HepG2 (cell line): Measurements from ENCODE around the gene GHRL. TPM values are rescaled to one million over a fixed set of nuclear protein-coding genes. Genes with fewer than 3 reads are reported as not detected.

Source experiments
- ARNT2 ChIP-seq: sonication (generic); formaldehyde crosslinking; IDR thresholded peaks from 2 replicates; pipeline ENCODE4 v1.8.0; 2022; ENCODE audit warnings: mild to moderate bottlenecking, low read depth, missing genetic modification reagents, moderate library complexity
- DR1 ChIP-seq: sonication (generic); formaldehyde crosslinking; IDR thresholded peaks from 2 replicates; pipeline ENCODE4 v1.8.0; 2021; ENCODE audit warnings: mild to moderate bottlenecking, missing genetic modification reagents, inconsistent platforms
- GABPA ChIP-seq, 2 experiments: IDR thresholded peaks; 2 replicates each; pipeline ENCODE4 v1.6.1; 2011 to 2016; ENCODE audit warnings: low read depth in 2 of 2, low read length in 1 of 2, missing biosample characterization in 1 of 2, missing genetic modification characterization in 1 of 2
- GATA4 ChIP-seq: sonication (generic); IDR thresholded peaks from 2 replicates; pipeline ENCODE4 v1.6.1; 2016; ENCODE audit warnings: antibody characterized with exemption, low read depth, borderline replicate concordance
- NFE2 ChIP-seq: sonication (generic); formaldehyde crosslinking; IDR thresholded peaks from 2 replicates; pipeline ENCODE4 v1.4.0; 2020; ENCODE audit warnings: missing genetic modification reagents
- NFYC ChIP-seq: IDR thresholded peaks from 2 replicates; pipeline ENCODE4 v1.6.1; 2016; ENCODE audit warnings: missing genetic modification reagents, missing compliant biosample characterization
- PRPF4 ChIP-seq: fragments of 200-400 bp; formaldehyde crosslinking; IDR thresholded peaks from 2 replicates; pipeline ENCODE4 v1.6.1; 2016; ENCODE audit warnings: low read length, low read depth; ENCODE audit not compliant: poor library complexity, severe bottlenecking
- PTBP1 ChIP-seq: fragments of 200-400 bp; formaldehyde crosslinking; IDR thresholded peaks from 2 replicates; pipeline ENCODE4 v1.6.1; 2018; ENCODE audit warnings: low read length, low read depth; ENCODE audit not compliant: poor library complexity, severe bottlenecking
- SSRP1 ChIP-seq: IDR thresholded peaks from 2 replicates; pipeline ENCODE4 v1.6.1; 2016; ENCODE audit warnings: control low read depth
- THYN1 ChIP-seq: sonication (generic); formaldehyde crosslinking; IDR thresholded peaks from 2 replicates; pipeline ENCODE4 v1.8.1; 2023; ENCODE audit warnings: low read depth, mild to moderate bottlenecking, moderate library complexity, missing genetic modification reagents, borderline replicate concordance
- TMF1 ChIP-seq: sonication (generic); formaldehyde crosslinking; IDR thresholded peaks from 2 replicates; pipeline ENCODE4 v1.8.1; 2022; ENCODE audit warnings: low read depth, missing genetic modification reagents
- ZFY ChIP-seq: sonication (generic); formaldehyde crosslinking; IDR thresholded peaks from 2 replicates; pipeline ENCODE4 v1.4.0; 2020; ENCODE audit warnings: missing genetic modification reagents
- ZNF253 ChIP-seq: sonication (generic); formaldehyde crosslinking; IDR thresholded peaks from 2 replicates; pipeline ENCODE4 v1.8.0; 2022; ENCODE audit warnings: mild to moderate bottlenecking, missing genetic modification reagents, borderline replicate concordance
- ZNF605 ChIP-seq: sonication (generic); formaldehyde crosslinking; IDR thresholded peaks from 2 replicates; pipeline ENCODE4 v1.8.0; 2022; ENCODE audit warnings: mild to moderate bottlenecking, missing genetic modification reagents
- ZNF841 ChIP-seq: sonication (generic); formaldehyde crosslinking; IDR thresholded peaks from 2 replicates; pipeline ENCODE4 v1.8.1; 2023; ENCODE audit warnings: missing genetic modification reagents, borderline replicate concordance
- ZNF878 ChIP-seq: sonication (generic); formaldehyde crosslinking; IDR thresholded peaks from 2 replicates; pipeline ENCODE4 v1.8.1; 2023; ENCODE audit warnings: mild to moderate bottlenecking, missing genetic modification reagents, moderate library complexity
- polyA plus RNA-seq, 8 experiments: library from polyadenylated mRNA; depleted of rRNA in 3 of 8; stranded (reverse) in 7 of 8; unstranded in 1 of 8; fragments of >200 nt; fragmentation: Illumina TruSeq in 4 of 8; extraction: Trizol in 4 of 8; gene quantifications; 2 replicates each; pipeline versions ENCODE4 v1.2.1 to v1.2.3, GENCODE V29; 2011 to 2016; ENCODE audit warnings: low read depth in 4 of 8, missing spikeins in 1 of 8, mixed read lengths in 1 of 8; ENCODE audit not compliant: insufficient read depth in 1 of 8
- total RNA-seq, 5 experiments: library from RNA; depleted of rRNA; stranded (reverse); fragments of >200 nt; fragmentation: Illumina TruSeq; extraction: Trizol; gene quantifications; 2 replicates each; pipeline ENCODE4 v1.2.3, GENCODE V29; 2016; ENCODE audit warnings: low read depth in 1 of 5
- TF ChIP-seq, protein P1 (sequence below): sonication (generic); formaldehyde crosslinking; IDR thresholded peaks from 2 replicates; pipeline ENCODE4 v1.4.0; 2020; ENCODE audit warnings: low read depth, mild to moderate bottlenecking, missing genetic modification reagents
- TF ChIP-seq, protein P2 (sequence below): sonication (generic); formaldehyde crosslinking; IDR thresholded peaks from 2 replicates; pipeline ENCODE4 v1.5.0; 2020; ENCODE audit warnings: missing genetic modification reagents
- TF ChIP-seq, protein P3 (sequence below): sonication (generic); formaldehyde crosslinking; IDR thresholded peaks from 2 replicates; pipeline ENCODE4 v1.8.0; 2022; ENCODE audit warnings: low read depth, missing genetic modification reagents
- TF ChIP-seq, protein P4 (sequence below): sonication (generic); formaldehyde crosslinking; IDR thresholded peaks from 2 replicates; pipeline ENCODE4 v1.8.0; 2022; ENCODE audit warnings: mild to moderate bottlenecking, missing genetic modification reagents, moderate library complexity
- TF ChIP-seq, protein P5 (sequence below): IDR thresholded peaks from 2 replicates; pipeline ENCODE4 v1.6.1; 2012; ENCODE audit warnings: low read depth, low read length, improper control_type of control experiment

Gene GHRL
- total and polyA plus RNA-seq, 2 of the 13 experiments (the other 11 are each of a cell fraction or from before 2014, with no cell fraction given): 0.09 TPM; not detected in 1

DNA sequence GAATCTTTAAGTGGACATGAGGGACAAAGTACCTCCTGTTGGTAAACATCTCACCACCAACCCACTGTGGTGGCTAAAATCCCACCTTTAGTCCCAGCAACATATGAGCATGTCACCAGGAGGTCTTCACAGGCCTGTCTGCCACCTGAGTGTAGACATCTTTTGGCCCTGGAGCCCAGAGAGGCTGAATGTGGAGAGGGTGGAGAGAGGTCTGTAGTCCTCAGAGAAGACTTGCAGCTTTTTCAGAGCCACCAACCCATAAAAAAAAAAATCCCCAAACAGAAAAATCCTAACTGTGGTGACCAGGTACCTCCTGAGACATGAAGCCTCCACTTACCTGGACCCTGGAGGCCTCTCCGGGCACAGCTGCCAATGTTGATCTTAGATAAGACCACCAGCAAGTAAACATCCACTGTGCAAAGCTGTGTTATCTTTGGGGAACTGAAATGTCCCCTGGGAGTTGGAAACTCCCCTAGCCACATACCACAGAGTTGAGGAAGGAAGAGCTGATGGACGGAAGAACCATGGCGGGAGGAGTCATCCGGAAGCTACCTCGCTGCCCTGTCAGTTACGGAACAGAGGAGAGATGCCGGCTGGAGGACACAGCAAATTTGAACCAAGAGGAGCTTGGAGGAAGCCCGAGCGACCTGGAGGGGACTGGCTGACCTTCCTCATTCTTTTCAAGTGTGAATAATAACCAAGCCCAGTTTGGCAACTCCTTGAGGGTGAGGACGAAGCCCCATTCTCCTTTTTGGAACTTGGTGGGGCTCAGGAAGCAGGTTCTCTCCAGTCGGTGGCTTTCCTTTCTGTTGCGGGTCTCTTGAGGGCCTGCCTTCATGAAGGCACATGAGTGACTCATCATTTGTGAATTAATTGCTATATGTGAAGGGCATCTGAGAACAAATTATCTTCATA lies at the start of gene GHRL (continued):
- TF ChIP-seq PTBP1 (no peak), NFYC (CRISPR knock-in tag) (no peak), DR1 (CRISPR knock-in tag) (no peak), ZNF605 (CRISPR knock-in tag) (0 out of 2 replicates have a peak, but pooled peaks have one; percentile 26), GABPA (IDR thresholded peaks at IDR 0.05; ENCODE audit: low read depth, low read length) (no peak), GABPA (CRISPR knock-in tag; IDR thresholded peaks at IDR 0.05; ENCODE audit: low read depth) (peak; percentile 70), ZNF253 (CRISPR knock-in tag) (no peak), THYN1 (CRISPR knock-in tag) (no peak), ARNT2 (CRISPR knock-in tag) (no peak), TMF1 (no peak), PRPF4 (no peak), NFE2 (CRISPR knock-in tag) (no peak), ZNF878 (CRISPR knock-in tag) (0 out of 2 replicates have a peak, but pooled peaks have one; percentile 33), ZNF841 (CRISPR knock-in tag) (no peak), SSRP1 (CRISPR knock-in tag) (0 out of 2 replicates have a peak, but pooled peaks have one; percentile 32), ZFY (CRISPR knock-in tag) (no peak), GATA4 (peak; percentile 88; the same call in 1 of the 2 replicates)
- TF ChIP-seq, protein P1, sequence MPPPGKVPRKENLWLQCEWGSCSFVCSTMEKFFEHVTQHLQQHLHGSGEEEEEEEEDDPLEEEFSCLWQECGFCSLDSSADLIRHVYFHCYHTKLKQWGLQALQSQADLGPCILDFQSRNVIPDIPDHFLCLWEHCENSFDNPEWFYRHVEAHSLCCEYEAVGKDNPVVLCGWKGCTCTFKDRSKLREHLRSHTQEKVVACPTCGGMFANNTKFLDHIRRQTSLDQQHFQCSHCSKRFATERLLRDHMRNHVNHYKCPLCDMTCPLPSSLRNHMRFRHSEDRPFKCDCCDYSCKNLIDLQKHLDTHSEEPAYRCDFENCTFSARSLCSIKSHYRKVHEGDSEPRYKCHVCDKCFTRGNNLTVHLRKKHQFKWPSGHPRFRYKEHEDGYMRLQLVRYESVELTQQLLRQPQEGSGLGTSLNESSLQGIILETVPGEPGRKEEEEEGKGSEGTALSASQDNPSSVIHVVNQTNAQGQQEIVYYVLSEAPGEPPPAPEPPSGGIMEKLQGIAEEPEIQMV (CRISPR knock-in tag): no peak
- TF ChIP-seq, protein P2, sequence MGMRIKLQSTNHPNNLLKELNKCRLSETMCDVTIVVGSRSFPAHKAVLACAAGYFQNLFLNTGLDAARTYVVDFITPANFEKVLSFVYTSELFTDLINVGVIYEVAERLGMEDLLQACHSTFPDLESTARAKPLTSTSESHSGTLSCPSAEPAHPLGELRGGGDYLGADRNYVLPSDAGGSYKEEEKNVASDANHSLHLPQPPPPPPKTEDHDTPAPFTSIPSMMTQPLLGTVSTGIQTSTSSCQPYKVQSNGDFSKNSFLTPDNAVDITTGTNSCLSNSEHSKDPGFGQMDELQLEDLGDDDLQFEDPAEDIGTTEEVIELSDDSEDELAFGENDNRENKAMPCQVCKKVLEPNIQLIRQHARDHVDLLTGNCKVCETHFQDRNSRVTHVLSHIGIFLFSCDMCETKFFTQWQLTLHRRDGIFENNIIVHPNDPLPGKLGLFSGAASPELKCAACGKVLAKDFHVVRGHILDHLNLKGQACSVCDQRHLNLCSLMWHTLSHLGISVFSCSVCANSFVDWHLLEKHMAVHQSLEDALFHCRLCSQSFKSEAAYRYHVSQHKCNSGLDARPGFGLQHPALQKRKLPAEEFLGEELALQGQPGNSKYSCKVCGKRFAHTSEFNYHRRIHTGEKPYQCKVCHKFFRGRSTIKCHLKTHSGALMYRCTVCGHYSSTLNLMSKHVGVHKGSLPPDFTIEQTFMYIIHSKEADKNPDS (CRISPR knock-in tag): no peak
- TF ChIP-seq, protein P3, sequence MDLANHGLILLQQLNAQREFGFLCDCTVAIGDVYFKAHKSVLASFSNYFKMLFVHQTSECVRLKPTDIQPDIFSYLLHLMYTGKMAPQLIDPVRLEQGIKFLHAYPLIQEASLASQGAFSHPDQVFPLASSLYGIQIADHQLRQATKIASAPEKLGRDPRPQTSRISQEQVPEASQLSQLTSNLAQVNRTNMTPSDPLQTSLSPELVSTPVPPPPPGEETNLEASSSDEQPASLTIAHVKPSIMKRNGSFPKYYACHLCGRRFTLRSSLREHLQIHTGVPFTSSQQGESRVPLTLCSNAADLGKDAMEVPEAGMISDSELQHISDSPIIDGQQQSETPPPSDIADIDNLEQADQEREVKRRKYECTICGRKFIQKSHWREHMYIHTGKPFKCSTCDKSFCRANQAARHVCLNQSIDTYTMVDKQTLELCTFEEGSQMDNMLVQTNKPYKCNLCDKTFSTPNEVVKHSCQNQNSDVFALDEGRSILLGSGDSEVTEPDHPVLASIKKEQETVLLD: no peak
- TF ChIP-seq, protein P4, sequence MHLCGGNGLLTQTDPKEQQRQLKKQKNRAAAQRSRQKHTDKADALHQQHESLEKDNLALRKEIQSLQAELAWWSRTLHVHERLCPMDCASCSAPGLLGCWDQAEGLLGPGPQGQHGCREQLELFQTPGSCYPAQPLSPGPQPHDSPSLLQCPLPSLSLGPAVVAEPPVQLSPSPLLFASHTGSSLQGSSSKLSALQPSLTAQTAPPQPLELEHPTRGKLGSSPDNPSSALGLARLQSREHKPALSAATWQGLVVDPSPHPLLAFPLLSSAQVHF (CRISPR knock-in tag): no peak
- TF ChIP-seq, protein P5, sequence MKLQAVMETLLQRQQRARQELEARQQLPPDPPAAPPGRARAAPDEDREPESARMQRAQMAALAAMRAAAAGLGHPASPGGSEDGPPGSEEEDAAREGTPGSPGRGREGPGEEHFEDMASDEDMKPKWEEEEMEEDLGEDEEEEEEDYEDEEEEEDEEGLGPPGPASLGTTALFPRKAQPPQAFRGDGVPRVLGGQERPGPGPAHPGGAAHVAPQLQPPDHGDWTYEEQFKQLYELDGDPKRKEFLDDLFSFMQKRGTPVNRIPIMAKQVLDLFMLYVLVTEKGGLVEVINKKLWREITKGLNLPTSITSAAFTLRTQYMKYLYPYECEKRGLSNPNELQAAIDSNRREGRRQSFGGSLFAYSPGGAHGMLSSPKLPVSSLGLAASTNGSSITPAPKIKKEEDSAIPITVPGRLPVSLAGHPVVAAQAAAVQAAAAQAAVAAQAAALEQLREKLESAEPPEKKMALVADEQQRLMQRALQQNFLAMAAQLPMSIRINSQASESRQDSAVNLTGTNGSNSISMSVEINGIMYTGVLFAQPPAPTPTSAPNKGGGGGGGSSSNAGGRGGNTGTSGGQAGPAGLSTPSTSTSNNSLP: no peak
